GM21619 (cell line): ENCODE results near the gene RGL1.
A peak's percentile ranks its signal among the peaks of the same experiment; 100 is the strongest.

Experiments
- ATAC-seq: cut with Tn5 transposase; IDR thresholded peaks from one replicate; pipeline ENCODE4 v1.9.1; 2021; ENCODE audit not compliant: unreplicated experiment

Gene RGL1

DNA sequence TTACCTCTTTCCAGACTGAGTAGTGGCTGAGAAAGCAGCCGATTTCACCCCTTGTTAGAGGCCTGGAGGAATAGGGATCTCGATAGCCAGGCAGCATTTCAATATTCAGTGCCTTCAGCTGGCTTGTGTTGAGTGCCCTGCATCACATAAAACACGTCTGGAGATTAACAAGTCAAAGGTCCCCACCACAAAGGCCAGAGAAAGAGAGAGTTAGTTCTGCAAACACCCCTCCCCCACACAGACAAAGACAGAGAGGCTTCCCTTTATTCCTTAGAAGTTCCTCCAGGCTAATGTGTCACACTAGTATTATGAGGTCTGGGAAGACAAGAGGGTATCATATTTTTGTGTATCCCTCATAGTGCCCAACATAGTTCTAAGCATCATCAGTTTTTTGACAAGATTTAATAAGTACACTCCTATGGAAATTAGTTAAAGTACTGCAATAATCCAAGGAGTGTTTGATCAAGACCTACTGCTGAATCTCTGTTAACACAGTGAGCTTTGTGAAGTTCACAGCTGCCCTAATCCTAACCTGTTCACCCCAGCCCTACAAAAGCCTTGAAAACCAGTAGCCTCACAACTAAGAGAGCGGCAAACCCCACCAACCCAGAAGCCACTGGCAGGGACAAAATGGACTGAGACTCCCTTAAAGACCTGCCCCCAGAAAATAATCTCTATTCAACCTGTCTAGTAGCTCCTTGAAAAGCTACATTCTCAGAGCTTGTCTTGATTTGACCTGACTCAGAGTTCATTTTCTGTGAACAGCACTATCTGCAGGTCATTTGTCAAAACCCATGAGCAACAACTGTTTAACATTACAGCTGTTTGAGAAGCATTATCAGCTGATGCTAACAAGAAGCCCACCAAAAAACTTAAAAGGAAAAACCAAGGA is 140.8 kb downstream of the RGL1 start:
- ATAC-seq: no peak

DNA sequence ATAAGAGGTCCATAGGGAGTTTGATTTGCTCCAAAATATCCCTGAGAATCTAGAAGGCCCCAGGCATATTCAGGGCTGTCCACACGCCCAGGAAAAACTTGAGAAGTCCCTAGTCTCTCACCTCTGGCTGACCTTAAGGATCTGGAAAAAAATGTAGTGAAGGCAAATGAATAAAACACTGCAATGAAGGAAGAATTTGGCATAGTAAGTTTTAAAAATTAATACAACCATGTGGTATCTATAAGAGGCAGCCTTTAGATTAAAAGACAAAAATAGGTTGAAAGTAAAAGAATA is 141.3 kb downstream of the RGL1 start:
- no peak for ATAC-seq

- no peak for ATAC-seq
These were observed 143.1 kb downstream of the RGL1 start for GRCh38 chr1:183947988-183948387.

DNA sequence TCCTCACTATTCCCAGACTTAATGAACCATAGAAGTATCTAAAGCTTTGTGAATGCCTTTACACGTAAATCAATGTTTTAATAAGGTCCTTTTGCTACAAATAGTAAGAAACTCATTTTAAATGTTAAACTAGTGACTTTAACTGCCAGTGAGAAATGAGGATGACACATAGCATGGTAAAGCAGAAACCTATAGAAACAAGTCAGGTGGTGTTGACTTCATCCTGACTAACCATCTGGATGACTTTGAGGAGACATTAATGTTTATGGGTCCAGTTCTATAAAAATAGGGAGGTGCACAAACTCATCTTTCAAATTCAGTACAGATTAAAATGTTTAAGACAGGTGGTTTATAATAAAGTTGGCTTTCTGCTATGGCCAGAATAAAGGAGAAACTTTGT is 147.2 kb downstream of the RGL1 start:
- no peak for ATAC-seq

- no peak for ATAC-seq
These were observed 148.1 kb downstream of the RGL1 start for GRCh38 chr1:183953031-183953430.

DNA sequence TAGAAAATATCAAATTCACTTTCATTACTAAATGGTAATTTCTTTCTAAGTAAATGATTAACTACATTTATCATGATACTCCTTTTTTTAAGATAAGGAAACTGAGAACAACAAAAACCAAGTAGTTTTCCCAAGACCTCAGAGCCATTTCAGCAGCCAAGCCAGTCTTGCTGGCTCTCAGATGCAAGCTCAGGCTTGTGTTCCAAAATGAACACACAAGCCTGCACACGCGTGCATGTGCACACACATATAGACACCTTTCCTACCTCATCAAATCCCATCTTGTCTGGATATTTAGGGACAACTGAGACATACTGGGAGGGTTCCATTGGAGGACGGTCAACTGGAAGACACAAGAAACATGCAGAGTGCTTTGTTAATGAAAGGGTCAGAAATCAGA is 149.6 kb downstream of the RGL1 start:
- no peak for ATAC-seq

DNA sequence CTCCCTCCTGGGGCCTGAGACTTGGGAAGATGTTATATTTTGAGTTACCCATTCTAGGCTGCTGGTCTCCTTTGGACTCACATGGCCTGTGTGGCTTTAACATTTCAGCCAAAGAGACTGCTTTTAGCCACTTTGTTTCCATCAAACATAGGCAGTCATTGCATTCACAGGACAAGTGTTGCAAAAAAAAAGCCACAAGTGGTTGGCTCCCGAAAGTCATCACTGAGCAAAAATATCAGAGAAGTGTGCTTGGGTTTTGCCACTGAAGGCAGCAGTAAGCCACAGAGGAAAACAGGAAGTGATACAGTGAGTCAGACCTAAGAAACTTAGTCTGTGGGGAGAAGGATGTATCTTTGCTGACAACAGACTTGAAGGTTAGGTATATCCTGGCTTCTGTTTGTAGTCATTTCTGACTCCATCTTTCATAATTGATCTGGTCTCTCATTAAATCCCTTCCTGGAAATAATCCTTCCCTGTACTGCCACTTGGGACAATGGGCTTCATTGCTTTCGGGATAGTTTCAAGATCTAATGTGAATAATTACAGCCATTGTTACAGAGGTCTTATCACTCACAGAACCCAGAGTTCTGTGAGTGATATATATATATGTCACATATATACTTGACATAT is 151.8 kb downstream of the RGL1 start:
- peak; percentile 100 for ATAC-seq

DNA sequence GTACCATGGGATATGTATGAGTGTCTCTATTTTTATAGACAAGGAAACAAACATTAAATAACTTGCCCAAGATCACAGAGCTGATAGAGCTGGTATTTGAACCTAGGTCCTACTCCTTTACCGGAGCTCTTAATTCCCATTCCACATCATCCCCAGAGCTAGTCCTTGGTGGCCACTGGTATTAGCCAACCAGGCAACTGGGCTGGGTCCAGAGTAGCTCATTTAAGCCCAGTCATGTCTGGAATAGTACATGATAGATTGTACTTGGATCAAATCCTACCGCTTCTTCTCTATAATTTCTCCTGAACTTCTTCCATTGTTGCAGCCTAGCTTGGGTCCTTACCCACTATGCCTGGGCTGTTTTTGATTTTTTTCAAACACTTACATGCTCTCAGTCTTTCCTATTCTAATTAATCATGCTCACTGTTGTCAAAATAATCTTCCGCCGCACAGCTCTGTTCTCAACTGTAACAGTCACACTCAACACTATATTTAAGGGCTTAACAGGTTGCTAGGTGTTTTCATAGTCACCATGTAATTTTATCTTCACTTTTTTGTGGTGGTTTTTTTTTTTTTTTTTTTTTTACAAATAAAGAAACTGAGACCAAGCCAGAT is 152.4 kb downstream of the RGL1 start:
- no peak for ATAC-seq

GRCh38 chr1:183958958-183959357 is 154.0 kb downstream of the RGL1 start:
- no peak for ATAC-seq

- ATAC-seq: no peak
These were observed 156.2 kb downstream of the RGL1 start for GRCh38 chr1:183961132-183961531.

DNA sequence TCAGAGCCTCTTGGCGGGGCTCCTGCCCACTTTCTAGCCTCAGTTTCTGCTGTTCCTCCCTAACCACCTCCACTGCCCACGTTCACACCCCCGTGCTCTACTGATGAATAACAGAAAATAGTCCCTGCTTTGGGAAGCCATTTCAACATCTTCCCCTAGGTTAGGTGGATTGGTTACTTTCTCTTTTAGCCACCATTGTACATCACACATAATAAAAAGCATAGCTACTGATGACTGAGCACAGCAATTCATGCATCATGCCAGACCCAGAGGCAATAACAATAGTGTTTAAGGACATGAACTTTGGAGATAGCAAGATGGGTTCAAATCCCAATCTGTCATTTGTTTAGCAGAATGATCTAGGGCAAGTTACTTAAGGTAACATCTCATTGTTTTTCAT is 158.0 kb downstream of the RGL1 start:
- ATAC-seq: no peak

- no peak for ATAC-seq
These were observed 160.8 kb downstream of the RGL1 start for GRCh38 chr1:183965726-183966125.

GRCh38 chr1:183966487-183966886 is 161.6 kb downstream of the RGL1 start:
- ATAC-seq: no peak

DNA sequence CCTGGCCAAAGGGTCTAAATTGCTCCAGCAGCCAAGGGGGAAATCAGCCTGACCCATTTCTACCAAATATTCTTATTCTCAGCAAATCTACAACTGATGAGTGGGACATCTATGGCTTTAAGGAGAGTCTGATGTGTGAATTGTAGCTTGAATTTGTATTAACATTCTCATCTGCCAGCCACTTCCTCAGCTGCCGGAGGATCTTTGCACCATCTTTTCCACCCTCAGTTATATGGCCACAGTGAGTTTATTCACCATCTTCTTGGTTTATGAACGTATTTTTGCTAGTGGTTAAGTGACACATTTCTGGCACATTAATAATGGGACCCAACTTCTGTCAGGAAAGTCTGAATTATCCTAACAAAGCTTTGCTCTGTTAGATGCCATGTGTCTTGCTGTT is 163.0 kb downstream of the RGL1 start:
- no peak for ATAC-seq

DNA sequence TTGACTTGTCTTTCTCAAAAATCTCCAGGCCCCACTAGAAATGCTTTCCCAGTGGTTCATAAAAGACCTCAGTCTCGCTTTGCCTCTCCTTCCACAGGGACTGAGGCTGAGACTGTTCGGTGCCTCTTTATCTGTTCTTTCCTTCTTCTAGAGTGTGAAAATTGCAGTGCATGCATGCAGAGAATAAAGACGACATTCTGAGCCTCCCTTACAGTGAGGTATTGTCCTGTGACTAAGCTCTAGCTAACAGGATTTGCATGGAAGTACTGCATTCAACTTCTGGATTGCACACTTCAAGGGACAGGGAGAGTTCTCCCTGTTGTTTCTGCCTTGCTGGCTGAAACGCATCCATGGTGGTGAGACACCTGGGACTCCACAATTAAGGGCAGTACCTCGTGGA is 163.5 kb downstream of the RGL1 start:
- ATAC-seq: no peak

- ATAC-seq: no peak
These were observed 165.8 kb downstream of the RGL1 start for GRCh38 chr1:183970516-183971300.

- ATAC-seq: no peak
These were observed 170.7 kb downstream of the RGL1 start for GRCh38 chr1:183975651-183976050.

DNA sequence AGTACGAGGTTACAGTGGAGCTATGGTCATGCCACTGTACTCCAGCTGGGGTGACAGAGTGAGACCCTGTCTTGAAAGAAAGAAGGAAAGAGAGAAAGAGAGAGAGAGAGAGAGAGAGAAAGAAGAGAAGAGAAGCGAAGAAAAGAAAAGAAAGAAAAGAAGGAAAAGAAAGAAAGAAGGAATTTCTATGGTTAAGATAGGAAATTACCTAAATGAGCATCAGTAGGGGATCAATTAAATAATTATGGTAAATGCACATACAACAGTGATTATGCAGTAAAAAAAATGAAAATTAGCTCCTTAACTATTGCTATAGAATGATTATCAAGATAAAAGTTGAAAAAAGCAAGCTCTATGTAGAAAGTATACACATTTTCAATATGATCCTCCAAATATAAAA is 172.8 kb downstream of the RGL1 start:
- ATAC-seq: no peak
